GM21390 (cell line): ENCODE data around the gene ACADM.
A peak's percentile ranks its signal among the peaks of the same experiment; 100 is the strongest.
"Not testable (repeated sequence)": the region's sequence is repeated elsewhere in the genome, so short reads cannot be mapped to it uniquely, and the experiment has no call there.

Experiments
- ATAC-seq: cut with Tn5 transposase; IDR thresholded peaks from one replicate; pipeline ENCODE4 v1.9.1; 2021; ENCODE audit not compliant: unreplicated experiment

ACADM gene

GRCh38 chr1:75724472-75725022 lies at the start of gene ACADM:
Gene ACADM (plus strand): TSS chr1:75724709. CDS start chr1:75724788, 79 bp downstream.
- ATAC-seq = peak; percentile 87

GRCh38 chr1:75677443-75677842 lies 47.1 kb upstream of the ACADM start:
- no peak for ATAC-seq

GRCh38 chr1:75677964-75678363 lies 46.5 kb upstream of the ACADM start:
- not testable (repeated sequence) for ATAC-seq

GRCh38 chr1:75690547-75690946 lies 34.0 kb upstream of the ACADM start:
- no peak for ATAC-seq

GRCh38 chr1:75693551-75693950 lies 31.0 kb upstream of the ACADM start:
- ATAC-seq = no peak

GRCh38 chr1:75696000-75696399 lies 28.5 kb upstream of the ACADM start:
- no peak for ATAC-seq

- ATAC-seq = no peak
Observed at GRCh38 chr1:75707191-75707590, 17.3 kb upstream of the ACADM start.

GRCh38 chr1:75708910-75709309 lies 15.6 kb upstream of the ACADM start:
- ATAC-seq = no peak

- no peak for ATAC-seq
Observed at GRCh38 chr1:75710832-75711231, 13.7 kb upstream of the ACADM start.

GRCh38 chr1:75711846-75712245 lies 12.7 kb upstream of the ACADM start:
- ATAC-seq = no peak

GRCh38 chr1:75712306-75712705 lies 12.2 kb upstream of the ACADM start:
- ATAC-seq = no peak

- ATAC-seq = no peak
Observed at GRCh38 chr1:75719810-75720209, 4.7 kb upstream of the ACADM start.

GRCh38 chr1:75720325-75720724 lies 4.2 kb upstream of the ACADM start:
- ATAC-seq = no peak

GRCh38 chr1:75720820-75721219 lies 3.7 kb upstream of the ACADM start:
- ATAC-seq = no peak

- not testable (repeated sequence) for ATAC-seq
Observed at GRCh38 chr1:75722246-75722645, 2.3 kb upstream of the ACADM start.

GRCh38 chr1:75722966-75723365 lies 1.5 kb upstream of the ACADM start:
- ATAC-seq = no peak

GRCh38 chr1:75723989-75724471 lies 479 bp upstream of the ACADM start:
- peak; percentile 66 for ATAC-seq

GRCh38 chr1:75725266-75725665 lies 757 bp downstream of the ACADM start:
- ATAC-seq = no peak

GRCh38 chr1:75725861-75726361 lies 1.4 kb downstream of the ACADM start:
- ATAC-seq = no peak

GRCh38 chr1:75727571-75727970 lies 3.1 kb downstream of the ACADM start:
- peak; percentile 16 for ATAC-seq

GRCh38 chr1:75730432-75730831 lies 5.9 kb downstream of the ACADM start:
- ATAC-seq = no peak

GRCh38 chr1:75731881-75732280 lies 7.4 kb downstream of the ACADM start:
- no peak for ATAC-seq

- ATAC-seq = no peak
Observed at GRCh38 chr1:75732703-75733102, 8.2 kb downstream of the ACADM start.
